Measurements from ENCODE around the gene UHRF1.
"Not testable (repeated sequence)": the region's sequence is repeated elsewhere in the genome, so short reads cannot be mapped to it uniquely, and the experiment has no call there.

UHRF1 gene

DNA sequence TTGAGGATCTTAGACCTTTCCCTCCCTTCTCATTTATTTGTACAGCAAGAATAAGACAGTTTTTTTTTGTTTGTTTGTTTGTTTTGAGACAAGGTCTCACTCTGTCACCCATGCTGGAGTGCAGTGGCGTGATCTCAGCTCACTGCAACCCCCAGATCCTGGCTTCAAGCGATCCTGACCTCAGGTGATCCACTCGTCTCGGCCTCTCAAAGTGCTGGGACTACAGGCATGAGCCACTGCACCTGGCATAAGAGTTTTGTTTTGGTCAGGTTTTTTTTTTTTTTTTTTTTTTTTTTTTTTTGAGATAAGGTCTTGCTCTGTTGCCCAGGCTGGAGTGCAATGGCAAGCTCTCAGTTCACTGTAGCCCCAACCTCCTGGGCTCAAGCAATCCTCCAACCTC lies 29.2 kb downstream of the UHRF1 start:
- DNase-seq: not testable (repeated sequence)

DNA sequence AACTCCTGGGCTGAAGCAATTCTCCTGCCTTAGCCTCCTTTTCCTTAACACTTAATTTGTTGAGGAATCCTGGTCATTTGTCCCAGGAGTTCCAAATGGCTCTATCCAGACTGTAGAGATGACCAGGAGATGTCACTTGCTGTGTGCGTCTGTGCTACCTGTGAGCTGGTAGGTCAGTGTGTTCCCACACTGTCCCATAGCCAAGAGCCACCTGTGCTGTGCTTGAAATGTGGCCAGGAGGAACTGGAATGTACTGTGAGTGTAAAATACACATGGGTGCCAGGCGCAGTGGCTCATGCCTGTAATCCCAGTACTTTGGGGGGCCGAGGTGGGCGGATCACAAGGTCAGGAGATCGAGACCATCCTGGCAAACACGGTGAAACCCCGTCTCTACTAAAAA lies 30.2 kb downstream of the UHRF1 start:
- DNase-seq: no peak

DNA sequence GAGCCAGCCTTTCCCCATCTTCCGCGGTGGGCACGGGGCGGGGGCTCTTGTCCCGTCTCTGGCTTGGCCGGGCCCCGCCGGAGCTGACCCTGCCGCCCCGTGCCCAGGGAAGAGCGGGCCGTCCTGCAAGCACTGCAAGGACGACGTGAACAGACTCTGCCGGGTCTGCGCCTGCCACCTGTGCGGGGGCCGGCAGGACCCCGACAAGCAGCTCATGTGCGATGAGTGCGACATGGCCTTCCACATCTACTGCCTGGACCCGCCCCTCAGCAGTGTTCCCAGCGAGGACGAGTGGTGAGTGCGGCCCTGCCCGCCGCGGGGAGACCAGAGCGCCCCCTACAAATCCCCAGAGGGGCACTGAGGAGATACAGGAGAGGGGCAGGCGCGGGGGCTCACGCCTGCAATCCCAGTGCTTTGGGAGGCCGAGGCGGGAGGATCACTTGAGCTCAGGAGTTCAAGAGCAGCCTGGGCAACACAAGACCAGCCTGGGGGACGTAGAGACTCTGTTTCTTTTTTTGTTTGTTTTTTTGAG lies 32.4 kb downstream of the UHRF1 start:
- DNase-seq: not testable (repeated sequence)

DNA sequence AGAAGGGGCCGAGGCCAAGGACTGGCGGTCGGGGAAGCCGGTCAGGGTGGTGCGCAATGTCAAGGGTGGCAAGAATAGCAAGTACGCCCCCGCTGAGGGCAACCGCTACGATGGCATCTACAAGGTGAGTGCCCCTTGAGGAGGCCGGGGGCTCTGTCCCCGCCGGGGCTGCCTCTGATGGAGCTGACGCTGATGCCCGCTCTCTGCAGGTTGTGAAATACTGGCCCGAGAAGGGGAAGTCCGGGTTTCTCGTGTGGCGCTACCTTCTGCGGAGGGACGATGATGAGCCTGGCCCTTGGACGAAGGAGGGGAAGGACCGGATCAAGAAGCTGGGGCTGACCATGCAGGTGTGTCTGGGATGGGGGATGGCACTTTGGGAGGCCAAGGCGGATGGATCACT lies 41.3 kb downstream of the UHRF1 start:
- not testable (repeated sequence) for DNase-seq

DNA sequence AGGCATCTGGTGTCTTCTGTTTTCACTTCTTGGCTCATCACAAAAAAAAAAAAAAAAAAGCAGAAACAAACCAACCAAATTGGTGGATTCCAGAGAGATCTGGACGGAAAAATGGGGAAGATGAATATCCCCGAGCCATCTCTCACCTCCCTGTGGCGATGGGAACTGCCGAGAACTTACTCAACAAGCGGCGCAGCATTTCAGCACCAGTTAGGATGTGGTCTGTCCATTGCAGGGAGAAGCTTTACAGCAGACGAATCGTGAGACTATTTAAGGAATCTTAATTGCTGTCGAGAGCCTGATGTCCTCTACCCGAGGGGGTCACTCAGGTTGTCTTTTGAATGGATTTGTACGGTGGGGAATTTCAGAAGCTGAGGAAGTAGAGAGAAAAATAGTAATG lies 42.4 kb downstream of the UHRF1 start:
- DNase-seq: no peak

DNA sequence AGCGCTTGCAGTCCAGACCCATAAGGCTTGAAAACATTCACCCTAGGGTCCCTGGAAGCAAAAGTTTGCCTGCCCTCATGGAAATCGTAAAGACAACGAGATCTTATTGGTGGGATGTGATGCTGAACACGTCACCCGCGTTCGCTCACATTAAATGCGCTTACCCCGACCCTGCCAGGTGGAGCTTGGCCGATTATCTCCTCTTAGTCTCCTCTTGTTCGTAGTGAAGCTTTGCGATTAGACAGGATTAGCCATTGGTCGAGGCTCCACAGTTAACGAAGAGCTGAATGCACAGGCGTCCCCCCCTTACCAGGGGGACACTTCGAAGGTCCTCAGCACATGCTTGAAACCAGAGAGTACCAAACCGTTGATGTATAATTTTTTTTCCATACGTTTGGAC lies 43.6 kb downstream of the UHRF1 start:
- DNase-seq: no peak

DNA sequence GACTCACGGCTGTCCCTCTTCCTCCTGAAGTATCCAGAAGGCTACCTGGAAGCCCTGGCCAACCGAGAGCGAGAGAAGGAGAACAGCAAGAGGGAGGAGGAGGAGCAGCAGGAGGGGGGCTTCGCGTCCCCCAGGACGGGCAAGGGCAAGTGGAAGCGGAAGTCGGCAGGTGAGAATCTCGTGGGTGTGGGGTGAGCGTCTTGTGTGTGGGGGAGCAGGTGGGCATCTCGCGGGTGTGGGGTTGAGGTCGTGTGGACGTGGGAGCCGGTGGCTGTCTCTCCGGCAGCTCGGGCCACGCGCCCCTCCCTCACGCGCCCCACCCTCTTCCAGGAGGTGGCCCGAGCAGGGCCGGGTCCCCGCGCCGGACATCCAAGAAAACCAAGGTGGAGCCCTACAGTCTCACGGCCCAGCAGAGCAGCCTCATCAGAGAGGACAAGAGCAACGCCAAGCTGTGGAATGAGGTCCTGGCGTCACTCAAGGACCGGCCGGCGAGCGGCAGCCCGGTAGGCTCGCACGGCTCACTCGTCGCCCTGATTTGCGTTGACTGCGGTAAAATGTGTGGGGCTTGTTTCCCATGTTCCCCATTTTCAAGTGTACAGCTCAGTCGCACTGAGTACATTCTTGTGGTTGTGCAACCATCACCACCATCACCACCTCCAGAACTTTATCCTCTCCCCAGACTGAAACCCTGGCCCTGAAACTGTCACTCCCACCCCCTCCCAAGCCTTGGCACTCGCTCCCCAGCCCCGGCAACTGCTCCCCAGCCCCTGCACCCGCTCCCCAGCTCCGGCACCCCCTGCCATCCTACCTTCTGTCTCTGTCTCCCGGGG lies 45.2 kb downstream of the UHRF1 start:
- not testable (repeated sequence) for DNase-seq

DNA sequence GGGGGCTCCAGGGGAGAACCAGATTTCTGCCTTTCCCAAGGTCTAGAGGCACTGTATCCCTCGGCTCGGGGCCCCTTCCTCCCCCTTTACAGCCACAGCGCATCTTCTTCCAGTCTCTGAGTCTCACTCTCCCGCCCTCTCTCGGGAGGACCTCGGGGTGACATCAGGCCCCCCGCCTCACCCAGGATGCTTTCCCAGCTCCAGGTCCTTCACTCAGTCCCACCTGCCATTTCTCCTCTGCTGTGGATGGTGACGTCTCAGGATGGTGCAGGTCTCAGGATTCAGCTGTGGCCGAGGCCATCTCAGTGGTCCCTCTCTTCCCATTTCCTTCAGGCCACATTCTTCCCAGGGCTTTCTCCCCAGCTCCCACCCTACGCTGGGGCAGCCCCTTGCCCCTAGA lies 46.0 kb downstream of the UHRF1 start:
- DNase-seq: no peak

DNA sequence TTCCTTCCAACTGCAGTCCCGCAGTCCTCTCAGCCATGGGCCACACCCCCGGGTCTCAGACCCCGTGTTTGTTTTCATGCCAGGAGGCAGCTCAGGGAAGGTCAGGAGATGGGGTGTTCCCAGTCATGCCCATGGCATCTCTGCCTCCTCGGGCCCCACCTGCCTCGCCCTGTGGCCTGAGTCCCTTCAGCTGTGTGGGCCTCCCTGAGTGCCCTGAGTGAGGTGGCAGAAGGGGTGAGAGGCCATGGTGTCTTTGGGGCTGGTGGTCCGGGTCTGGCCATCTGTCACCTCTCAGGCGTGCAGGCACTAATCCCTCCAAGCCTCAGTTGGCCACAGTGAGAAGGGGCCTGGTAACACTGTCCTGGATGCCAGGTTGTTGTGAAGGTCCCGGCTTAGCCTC lies 48.7 kb downstream of the UHRF1 start:
- DNase-seq: no peak

DNA sequence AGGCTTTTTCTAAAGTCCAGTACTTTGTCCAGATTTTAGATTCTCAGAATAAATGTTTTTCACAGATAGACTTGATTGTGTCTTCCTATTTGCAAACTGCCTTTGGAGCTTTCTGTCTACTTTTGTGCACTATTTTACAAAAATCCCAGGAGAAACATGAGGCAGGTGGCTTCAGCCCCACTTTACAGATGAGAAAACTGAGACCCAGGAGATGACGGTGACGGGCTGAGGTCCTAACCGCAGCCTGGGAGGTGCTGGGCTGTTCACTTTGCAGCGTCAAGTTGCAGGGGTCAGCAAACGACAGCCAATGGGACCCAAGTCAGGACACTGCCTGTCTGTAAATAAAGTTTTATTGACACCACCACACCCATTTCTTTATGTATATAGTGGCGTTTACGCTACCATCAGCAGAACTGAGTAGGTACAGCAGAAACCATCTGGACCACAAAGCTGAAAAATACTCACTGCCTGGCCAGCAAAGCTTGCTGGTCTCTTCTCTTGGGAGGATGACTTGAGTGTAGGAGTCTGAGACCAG lies 52.9 kb downstream of the UHRF1 start:
- no peak for DNase-seq

DNA sequence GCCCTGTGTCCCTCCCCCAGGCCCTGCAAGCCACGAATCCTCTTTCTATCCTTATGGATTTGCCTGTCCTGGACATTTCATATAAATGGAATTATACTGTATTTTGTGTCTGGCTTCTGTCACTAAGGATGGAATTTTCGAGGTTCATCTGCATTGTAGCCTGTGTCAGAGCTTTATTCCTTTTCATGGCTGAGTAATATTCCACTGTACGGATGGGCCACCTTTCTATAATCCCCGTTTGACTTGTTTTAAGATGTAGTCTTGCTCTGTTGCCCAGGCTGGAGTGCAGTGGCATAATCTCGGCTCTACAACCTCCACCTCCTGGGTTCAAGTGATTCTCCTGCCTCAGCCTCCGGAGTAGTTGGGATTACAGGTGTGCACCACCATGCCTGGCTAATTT lies 55.8 kb downstream of the UHRF1 start:
- DNase-seq: no peak

DNA sequence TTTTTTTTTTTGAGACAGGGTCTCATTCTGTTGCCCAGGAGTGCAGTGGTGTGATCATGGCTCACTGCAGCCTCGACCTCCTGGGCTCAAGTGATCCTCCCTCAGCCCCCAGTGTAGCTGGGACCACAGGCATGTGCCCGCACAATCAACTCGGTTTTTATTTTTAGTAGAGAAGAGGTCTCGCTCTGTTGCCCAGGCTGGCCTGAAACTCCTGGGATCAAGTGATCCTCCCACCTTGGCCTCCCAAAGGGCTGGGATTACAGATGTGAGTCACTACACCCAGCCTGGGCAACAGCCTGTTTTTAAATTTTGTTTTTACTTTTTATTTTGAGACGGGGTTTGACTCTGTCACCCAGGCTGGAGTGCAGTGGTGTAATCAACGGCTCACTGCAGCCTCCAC lies 57.3 kb downstream of the UHRF1 start:
- DNase-seq: no peak

DNA sequence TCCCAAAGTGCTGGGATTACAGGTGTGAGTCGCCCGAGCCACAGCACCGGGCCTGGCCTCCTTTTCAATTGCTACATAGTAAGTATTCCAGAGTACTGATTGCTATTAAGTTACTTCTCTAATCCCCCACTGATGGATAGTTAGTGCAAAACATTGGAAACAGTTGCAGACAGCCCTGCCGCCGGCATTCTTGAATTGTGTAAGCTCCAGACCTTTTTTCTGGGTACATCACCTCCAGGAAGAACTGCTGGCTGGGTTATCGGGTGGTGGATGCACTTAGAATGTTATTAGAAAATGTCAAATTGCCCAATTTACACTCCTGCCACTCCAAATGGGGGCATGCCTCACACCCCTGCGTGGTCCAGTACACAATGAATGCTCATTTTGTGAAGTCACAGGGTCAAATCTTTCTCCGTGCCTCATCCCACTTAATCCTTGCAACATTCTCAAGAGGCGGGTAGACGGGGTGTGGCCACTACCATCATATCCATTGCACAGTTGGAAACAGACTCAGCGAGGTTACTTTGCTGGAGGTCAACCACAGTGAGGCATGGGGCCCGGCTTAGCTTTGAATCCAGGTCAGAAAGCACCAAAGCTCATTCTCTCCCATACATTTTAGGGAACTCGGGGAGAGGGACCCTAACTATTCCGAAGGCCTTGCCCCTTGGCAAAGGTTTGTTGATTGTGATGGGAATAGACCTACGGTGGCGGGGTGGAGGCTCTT lies 58.6 kb downstream of the UHRF1 start:
- DNase-seq: no peak

DNA sequence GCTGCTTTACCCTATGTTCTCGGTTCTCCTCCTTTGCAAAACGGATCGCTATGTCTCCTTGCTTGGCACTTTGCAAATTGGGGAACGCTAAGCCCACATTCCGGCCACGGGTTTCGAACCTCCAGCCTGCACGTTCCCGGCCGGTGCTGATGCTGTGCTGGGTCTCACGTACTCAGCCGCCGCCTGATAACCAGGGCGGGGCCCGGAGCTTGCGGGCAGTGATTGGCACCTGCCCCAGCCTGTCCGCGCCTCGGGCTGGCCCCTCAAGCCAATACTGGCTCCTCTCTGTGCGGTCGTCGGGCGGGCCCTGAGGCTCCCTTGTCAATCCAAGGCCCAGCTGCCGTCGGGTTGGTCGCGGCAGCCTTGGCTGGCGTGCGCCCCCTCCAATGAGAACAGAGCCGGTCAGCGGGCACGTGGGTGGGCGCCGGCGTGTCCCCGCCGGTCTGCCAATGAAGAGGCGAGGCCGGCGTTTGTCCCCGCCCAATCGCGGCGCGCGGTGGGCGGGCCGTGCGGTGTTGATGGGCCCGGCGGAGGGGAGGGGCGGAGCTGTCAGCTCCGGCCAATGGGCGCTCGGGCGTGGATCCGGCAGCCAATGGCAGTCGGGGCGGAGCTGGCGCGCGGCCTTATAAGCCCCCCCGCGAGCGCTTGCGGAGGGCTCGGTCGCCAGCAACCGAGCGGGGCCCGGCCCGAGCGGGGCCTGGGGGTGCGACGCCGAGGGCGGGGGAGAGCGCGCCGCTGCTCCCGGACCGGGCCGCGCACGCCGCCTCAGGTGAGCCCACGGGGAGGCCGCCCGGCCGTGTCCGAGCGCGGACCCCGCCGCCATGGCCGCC lies 59.4 kb downstream of the UHRF1 start, which contains the start of gene KDM4B:
TSS of gene KDM4B (plus strand) at position 652 of the 830 bp plus-strand sequence. CDS start 63,778 bp downstream, outside the sequence.
- DNase-seq: peak; percentile 100

DNA sequence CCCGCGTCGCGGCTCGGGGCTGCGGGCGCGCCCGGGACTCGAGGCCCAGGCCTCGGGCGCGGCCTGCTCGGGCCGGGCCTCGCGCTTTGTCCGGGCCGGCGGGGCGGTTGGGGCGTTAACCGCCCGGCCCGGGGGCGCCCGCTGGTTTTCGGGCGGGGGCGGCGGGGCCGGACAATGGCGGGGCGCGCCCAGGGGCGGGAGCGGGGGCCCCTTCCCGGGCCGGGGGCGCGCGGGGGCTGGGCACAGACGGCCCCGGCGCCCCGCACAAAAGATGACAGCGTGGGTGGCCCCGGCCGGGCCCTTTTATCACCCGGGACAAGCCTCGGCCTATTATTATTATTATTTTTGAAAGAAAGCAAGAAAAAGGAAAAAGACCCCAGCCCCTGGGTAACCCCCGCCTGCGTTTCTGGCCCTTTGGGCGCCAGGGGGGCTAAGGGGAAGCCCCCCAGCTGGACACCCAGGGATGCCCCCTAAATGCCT lies 60.0 kb downstream of the UHRF1 start:
- no peak for DNase-seq

DNA sequence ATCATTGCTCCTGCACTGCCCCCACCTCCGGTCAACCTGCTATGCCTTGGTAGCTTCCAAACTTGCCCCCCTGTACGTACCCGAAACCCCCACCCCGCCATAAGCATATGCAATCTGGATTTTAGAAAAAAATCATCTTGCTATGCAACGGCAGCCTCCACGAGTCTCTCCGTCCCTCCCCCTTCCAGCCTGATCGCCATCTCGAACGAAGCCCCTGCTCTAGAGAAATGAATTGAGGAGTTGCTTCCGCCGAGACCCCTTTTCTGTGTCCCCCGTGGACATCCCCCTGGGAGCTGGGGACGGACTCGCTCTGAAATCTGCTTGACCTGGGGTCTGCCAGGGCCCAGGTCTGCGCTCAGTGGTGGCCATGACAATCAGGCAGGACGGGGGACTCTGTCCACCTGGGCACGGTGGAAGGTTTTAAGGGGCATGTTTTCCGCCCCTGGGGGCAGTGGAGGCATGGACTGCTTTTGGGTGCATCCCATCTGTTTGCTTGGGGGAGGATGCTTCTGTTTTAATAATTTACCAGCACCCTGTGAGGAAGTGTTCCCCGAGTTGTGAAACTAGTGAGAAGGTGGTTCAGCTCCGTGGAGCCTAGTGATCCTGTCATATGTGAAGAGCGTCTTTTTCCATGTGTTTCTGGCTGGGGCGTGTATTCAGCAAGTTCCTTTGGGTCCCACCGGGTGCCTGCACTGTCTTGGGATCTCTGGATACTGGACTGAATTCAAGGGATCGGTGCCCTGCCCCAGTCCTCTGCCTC lies 60.7 kb downstream of the UHRF1 start:
- no peak for DNase-seq

DNA sequence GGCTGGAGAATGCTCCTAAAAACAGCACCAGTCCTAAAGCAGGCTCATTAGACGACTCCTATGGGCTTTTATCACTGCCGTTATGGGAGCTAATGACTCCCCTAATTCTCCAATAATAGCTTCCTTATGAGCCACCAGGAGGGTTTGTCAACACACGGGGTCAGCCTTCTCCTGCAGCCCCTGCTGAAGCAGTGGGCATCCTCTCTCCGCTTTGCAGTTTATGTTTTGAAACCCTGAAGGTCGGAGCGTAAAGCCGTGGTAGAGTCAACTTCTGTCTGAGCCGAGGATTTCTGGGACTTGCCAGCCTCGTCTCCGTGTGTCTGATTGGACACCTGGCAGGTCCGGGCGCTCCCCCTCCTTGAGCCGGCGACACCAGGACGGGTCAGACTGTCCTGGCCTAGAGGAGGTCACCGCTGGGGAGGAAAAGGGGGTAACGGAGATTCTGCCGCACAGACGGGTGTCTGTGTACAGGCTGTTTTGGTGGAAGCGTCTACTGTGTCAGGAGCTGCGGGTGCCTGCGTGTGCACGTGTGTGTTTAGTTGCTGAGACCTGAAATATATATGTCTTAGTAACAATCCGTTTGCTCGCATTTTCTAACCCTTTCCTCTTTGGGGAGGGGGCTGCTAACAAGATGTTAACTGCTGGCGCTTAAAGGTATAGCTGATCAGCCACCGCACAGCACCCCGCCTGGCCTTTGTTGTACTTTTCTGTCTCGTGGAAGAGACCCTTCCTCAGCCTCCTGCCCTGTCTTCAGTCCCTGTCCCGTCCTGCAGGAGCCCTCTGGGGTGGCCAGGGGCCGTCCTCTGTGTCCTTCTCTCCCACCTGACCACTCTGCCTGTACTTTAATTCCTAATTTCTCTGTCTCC lies 61.5 kb downstream of the UHRF1 start:
- no peak for DNase-seq

DNA sequence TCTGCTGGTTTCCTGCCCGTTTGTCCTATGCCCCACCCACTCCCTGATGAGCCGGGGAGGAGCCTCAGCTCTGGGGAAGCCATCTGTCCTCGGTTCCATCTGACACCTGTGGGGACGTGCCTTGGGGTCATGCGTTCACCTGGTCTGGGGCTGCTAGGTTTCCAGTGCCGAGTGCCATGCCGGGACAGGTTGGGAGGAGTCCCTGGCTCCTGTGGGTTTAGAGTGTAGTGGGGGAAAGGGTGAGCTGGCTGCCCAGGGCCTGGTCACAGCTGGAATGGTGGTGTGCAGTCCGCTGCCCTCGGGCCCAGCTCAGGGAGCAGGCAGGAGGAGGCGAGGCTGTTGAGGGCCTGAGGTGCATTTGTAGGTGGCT lies 62.1 kb downstream of the UHRF1 start:
- DNase-seq: peak; percentile 13

DNA sequence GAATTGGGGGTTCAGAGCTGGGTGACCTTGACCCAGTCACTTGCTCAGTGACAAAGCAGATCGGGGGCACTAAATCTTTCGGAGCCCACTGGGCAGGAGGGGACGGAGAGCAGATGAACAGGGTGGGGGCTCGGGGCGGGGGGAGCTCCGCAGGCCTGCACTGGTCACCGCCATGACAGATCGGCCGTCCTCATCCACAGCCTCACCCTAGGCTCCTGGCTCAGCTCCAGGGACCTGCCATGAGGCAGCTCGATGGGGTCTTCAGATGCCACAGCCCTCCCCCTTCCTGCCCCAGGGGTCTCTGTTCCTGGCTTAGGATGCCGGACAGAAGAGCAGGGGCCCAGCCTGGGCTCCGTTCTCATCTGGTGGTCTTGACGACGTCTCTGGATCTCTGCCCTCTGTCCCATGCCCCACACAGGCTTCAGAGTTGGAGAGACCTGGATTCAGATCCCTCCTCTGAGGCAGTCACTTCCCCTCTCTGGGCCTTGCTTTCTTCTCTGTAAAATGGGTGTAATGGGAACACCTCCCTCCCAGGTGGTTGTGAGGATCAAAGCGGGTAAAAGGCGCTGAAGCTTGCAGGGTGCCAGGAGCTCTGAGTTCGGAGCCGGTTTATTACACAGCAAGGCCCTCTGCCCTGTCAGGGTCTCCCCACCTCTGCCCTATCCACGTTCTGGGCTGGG lies 62.7 kb downstream of the UHRF1 start:
- no peak for DNase-seq

DNA sequence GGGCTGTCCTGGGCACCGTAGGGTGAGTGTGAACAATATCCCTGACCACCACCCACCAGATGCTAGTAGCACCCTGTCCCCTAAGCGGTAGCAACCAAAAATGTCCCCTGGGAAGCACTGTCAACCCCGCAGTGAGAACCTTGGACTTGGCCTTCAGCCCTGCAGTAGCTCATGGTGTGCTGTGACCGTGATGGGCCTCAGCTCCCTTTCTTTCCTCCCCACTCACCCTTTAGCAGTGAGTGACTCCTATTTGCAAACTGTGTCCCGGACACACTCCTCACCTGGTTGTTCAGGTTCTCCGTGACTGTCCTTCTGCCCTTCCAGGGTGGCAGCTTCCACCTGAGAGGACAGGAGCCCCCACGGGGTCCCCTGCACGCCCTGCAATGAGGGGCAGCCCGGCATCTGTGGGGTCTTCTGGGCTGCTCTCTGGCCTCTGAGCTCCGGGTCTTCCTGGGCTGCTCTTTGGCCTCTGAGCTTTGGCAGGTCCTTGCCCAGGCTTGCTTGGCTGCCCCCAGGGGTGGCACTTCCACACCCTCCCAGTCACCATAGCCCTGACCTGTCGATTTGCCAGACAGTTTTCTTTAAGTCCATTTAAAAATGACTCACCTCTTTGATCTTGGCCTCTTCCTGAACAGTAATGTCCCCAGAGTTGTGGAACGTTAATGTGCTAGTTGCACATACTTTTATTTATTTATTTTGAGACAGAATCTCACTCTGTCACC lies 63.4 kb downstream of the UHRF1 start:
- no peak for DNase-seq

Data from CD4-positive, alpha-beta T cell treated with Interleukin-4 for 4 hours (primary cell).